HL-60/S4 (cell line): ENCODE data around the gene SLC25A6.
"Not testable (repeated sequence)": the region's sequence is repeated elsewhere in the genome, so short reads cannot be mapped to it uniquely, and the experiment has no call there.

Source experiments
- in situ Hi-C: fragments of 300-500 bp; cut with MboI; formaldehyde crosslinking; loops from 2 replicates; pipeline ENCODE4 v1.14.3; 2022; ENCODE audit warnings: low sequenced_read_pairs

Gene SLC25A6

DNA sequence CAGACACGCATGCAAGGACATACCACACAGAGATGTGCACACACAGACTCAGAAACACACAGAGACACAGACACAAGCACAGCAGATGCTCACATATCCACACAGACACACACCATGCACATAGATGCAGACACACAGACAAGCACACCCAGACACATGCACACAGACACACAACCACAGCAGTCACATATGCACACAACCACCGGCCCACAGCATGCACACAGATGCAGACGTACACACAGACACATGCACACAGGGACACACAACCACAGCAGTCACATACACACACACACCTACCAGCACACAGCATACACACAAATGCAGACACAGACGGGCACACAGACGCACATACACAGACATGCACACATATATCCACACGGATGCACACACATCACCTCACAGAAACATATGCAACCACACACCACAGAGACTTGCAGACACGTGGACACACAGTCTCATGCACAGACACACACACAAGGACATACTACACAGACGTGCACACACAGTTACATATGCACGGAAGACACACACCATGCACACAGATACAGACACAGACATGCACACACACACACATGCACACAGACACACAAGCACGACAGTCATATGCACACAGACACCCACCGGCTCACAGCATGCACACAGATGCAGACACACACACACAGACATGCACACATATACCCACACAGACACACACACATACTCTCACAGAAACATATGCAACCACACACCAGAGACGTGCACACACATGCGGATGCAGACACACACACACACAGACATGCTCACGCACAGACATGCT lies 25.2 kb upstream of the SLC25A6 start:
- in situ Hi-C loops: no loop called here

DNA sequence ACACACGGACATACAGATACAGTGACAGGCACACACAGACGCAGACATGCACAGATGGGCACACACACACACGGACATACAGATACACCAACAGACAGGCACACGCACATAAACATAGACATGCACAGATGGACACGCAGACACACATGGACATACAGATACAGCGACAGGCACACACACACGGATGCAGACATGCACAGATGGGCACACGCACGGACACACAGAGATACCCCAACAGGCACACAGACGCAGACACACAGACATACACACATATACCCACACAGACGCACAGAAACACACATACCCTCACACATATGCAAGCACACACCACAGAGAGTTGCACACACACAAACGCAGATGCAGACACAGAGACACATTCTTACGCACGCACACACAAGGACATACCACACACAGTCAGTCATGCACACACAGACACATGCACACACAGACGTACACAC lies 24.4 kb upstream of the SLC25A6 start:
- in situ Hi-C loops: no loop called here

DNA sequence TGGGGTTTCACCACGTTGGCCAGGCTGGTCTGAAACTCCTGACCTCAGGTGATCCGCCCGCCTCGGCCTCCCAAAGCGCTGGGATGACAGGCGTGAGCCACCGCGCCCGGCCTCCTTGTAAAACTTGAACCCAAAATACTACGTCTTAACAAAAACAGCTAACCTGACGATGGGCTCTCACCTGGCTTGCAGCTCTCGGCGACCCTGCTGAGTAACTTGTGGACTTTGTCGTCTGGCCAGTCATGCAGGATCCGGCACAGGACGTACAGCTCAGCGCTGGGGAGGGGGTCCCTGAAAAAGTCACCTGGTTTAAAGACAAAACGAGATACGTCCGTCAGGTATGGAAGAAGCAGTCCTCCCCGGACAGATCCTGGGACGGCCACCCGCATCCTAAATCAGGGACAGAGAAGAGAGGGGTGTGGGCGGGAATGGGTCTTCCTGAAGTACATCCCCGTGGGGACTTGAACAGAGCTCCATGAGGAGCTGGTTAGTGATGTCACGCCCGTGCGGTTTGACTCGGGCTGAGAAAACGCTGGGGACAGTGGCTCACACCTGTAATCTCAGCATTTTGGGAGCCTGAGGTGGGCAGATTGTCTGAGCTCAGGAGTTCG lies 20.7 kb upstream of the SLC25A6 start:
- in situ Hi-C loops: no loop called here

DNA sequence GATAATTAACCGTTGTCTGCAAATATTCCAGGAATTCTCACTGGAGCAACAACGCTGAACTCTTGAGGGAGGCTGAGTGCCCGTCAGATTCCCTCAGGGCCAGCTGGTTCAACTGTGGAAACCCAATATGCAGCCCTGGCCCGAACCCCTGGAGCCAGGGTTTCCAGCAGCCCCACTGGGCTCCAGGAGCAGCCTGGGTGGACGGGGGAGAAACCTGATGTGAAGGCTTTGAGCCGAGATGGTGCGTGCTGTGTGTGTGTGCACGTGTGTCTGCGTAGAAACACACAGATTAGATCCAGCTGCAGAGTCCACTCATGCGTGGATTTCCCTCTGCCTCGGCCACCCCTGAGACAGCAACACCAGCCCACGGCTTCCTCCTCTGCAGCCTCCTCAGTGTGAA lies 19.4 kb upstream of the SLC25A6 start:
- in situ Hi-C loops: no loop called here

DNA sequence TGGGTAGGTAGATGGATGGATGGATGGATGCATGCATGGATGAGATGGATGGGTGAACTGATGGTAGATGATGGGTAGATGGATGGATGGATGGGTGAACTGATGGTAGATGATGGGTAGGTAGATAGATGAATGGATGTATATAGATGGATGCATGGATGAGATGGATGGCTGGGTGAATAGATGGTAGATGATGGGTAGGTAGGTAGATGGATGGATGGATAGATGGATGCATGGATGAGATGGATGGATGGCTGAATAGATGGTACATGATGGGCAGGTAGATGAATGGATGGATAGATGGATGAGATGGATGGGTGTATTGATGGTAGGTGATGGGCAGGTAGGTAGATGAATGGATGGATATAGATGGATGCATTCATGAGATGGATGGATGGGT lies 15.1 kb upstream of the SLC25A6 start:
- in situ Hi-C loops: no loop called here

DNA sequence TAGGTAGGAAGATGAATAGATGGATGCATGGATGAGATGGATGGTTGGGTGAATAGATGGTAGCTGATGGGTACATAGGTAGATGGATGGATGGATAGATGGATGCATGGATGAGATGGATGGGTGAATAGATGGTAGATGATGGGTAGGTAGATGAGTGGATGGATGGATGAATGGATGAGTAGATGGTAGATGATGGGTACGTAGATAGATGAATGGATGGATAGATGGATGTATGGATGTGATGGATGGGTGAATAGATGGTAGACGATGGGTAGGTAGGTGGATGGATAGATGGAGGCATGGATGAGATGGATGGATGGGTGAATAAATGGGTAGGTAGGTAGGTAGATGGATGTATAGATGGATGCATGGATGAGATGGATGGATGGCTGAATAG lies 13.9 kb upstream of the SLC25A6 start:
- in situ Hi-C loops: not testable (repeated sequence)

DNA sequence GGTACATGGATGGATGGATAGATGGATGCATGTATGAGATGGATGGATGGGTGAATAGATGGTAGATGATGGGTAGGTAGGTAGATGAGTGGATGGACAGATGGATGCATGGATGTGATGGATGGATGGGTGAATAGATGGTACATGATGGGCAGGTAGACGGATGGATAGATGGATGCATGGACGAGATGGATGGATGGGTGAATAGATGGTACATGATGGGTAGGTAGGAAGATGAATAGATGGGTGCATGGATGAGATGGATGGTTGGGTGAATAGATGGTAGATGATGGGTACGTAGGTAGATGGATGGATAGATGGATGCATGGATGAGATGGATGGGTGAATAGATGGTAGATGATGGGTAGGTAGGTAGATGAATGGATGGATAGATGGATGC lies 12.0 kb upstream of the SLC25A6 start:
- in situ Hi-C loops: not testable (repeated sequence)

DNA sequence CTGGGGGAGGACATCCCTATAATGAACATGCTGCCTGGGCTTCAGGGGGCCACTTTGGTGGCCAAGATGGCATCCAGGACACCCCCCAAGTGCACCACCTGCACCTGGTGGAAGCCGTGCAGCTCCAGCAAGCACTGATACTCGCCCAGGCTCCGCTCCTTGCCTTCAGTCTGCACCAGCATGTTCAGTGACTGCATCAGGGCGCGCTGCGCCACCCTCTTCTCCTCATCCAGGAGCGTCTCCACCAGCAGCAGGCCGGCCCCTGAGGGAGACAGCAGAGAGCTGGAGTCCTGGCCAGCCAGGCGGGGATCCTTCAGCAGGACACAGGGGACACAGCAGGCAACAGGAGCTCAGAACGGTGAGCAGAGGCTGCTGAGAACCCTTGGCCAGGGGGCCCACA lies 11.3 kb upstream of the SLC25A6 start:
- in situ Hi-C loops: no loop called here

DNA sequence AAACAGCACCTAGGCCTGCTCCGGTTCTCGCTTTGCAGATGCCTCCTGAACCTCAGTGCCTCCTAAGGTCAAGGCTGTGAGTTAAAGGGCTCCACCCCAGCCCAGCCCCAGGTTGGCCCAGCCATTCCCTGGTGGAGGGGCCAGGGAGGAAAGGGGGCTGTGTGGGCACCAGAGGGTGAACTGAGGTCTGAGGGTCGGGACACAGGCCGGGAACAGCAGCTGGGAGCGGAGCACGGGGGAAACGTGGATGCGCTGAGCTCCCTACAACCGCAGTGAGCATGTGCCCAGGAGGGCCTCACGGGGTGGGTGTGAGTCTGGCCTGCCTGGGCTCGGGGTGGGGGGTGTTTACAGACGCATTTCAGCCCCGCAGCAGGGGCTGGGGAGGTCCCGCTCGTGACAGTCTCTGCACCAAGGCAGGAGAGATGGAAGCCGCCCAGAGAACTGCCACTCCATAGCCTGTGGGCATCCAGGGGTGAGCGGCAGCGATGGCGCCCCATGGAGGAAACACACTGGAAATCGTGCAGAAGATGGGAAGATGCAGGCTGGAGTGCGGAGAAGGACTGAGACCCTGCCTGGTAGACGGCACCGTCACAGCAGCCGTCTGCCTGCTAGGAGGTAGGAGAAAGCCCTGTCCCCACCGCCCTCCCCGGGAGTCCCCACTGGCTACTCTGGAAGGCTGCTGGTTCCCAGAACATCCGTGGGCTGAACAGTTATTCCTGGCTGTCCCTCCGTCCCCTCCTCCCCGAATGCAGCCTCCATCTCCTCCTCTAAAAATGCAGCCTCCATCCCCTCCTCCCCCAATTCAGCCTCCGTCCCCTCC lies 9.9 kb upstream of the SLC25A6 start:
- in situ Hi-C loops: no loop called here

DNA sequence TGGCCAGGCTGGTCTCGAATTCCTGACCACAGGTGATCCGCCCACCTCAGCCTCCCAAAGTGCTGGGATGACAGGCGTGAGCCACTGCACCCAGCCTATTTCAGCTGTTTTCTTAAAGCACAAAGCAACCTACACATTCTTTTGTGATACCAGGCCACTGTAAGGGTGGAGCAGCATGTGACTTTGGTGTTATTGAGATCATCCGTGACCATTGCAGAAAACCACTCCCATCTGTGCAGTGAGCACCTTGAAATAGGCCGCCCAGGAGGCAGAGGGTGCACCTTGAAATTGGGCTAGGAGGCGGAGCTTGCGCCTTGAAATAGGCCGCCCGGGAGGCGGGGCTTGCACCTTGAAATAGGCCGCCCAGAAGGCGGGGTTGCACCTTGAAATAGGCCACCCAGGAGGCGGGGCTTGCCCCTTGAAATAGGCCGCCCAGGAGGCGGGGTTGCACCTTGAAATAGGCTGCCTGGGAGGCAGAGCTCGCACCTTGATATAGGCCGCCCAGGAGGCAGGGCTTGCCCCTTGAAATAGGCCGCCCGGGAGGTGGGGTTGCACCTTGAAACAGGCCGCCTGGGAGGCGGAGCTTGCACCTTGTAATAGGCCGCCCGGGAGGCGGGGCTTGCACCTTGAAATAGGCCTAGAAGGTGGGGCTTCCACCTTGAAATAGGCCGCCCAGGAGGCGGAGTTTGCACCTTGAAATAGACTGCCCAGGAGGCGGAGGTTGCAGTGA lies 9.0 kb upstream of the SLC25A6 start:
- in situ Hi-C loops: no loop called here

DNA sequence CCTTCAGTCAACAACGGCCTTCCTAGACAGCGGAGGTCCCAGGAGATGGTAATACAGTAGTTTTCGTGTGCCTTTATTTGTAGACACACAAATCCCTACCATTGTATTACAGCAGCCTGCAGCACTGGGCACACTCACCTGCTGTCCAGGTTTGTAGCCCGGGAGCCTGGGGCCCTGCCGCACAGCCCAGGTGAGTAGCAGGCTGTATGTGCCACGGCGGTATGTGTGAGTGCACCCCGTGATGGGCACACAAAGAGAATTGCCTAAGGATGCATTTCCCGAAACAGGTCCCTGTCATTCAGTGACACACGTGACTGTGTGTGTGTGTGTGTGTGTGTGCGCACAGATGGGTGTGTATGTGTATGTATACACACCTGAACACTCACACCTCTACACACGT lies 8.1 kb upstream of the SLC25A6 start:
- in situ Hi-C loops: no loop called here

DNA sequence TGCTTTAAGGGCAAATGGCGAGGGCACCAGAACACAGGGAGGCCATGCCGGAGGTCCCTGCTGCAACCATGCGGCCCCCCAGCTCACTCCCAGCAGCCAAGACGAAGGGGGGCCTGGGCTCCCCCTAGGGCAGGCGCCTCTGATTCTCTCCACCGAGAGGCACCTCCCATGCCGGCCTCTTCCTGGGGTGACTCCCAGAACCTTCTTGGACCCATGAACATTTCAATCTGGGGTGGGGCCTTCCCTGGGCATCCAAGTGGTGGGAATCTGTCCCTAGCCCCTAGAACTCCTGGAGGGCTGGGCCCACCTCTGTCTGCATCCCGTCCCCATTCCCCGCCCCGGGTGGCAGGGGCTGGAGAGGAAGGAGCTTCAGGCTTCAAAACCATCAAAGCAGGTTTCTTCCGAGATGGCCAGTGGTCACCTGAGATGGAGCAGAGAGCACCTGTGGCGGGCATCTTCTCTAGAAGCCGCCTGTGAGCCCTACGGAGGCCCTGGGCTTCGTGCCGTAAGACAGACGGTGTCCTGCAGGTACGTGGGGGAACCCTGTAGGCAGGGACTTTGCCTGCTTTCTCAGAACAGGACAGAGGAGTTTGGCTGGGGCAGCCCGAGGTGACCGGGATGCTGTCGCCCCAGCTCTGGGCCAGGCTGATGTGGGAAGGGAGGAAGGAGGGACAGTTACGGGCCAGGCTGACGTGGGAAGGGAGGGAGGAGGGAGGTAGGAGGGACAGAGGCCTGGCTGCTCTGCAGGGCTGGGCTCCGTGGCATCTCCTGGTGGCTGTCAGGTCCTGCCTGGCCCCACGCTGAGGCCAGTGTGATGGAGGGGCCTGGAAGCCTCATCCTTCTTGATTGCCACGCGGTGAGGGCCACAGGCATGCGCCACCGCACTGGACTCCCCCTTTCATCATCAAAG lies 6.8 kb upstream of the SLC25A6 start:
- in situ Hi-C loops: no loop called here

DNA sequence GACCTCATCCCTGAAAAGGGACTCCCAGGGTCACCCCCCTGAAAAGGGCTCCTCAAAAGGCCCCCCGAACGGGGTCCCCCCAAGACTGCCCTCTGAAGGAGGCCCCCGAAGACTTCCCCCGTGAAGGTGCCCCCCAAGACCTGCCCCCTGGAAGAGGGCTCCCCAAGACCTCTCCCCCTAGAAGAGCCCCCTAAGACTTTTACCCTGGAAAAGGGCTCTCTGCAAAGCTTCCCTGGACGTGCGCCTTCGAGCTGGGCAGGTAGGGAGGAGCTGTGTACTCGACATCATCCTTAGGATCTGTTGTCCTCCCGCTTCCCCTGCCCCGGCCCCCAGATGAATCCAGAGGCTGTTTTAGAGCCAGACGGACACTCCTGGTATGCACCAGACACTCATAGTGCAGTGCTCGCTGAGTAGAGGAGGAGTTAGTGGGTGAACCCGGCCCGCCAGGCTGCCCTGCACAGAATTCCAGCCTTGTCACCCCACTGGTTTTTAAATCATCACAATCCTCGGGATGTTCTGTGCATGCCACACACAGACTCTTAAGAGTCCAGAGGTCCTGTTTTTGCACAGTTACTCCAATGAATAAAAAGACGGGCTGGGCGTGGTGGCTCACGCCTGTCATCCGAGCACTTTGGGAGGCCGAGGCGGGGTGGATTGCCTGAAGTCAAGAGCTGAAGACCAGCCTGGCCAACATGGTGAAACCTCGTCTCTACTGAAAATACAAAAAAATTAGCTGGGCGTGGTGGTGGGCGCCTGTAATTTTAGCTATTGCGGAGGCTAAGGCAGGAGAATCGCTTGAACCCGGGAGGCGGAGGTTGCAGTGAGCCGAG lies 5.7 kb upstream of the SLC25A6 start:
- in situ Hi-C loops: no loop called here

DNA sequence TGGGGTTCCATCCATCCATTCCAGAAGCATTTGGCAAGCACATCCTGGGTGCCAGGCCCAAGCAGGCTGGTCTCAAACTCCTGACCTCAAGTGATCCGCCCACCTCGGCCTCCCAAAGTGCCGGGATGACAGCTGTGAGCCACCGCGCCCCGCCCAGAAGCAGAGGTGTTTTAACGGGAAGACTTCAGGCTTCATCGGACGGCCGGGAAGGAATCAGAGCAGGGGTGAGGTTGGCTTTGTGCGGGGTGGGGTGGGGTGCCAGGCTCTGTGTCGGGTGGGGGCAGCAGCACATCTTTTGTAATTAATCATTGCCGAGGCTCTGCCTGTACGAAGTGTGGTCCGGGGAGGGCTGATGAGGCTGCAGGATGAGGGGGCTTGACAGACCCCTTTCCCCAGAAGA lies 5.1 kb upstream of the SLC25A6 start:
- in situ Hi-C loops: no loop called here

DNA sequence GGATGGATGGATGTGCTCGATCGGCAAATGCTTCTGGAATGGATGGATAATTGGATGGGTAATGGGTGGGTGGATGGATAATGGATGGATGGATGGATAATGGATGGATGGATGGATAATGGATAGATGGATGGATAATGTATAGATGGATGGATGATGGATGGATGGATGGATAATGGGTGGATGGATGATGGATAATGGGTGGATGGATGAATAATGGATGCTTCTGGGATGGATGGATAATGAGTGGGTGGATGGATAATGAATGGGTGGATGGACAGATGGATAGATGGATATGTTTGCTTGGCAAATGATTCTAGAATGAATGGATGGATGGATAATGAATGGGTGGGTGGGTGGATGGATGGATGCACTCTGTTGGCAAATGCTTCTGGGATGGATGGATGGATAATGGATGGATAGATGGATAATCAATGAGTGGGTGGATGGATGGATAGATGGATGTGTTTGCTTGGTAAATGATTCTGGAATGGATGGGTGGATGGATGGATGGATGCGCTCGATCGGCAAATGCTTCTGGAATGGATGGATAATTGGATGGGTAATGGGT lies 3.8 kb upstream of the SLC25A6 start:
- in situ Hi-C loops: no loop called here

DNA sequence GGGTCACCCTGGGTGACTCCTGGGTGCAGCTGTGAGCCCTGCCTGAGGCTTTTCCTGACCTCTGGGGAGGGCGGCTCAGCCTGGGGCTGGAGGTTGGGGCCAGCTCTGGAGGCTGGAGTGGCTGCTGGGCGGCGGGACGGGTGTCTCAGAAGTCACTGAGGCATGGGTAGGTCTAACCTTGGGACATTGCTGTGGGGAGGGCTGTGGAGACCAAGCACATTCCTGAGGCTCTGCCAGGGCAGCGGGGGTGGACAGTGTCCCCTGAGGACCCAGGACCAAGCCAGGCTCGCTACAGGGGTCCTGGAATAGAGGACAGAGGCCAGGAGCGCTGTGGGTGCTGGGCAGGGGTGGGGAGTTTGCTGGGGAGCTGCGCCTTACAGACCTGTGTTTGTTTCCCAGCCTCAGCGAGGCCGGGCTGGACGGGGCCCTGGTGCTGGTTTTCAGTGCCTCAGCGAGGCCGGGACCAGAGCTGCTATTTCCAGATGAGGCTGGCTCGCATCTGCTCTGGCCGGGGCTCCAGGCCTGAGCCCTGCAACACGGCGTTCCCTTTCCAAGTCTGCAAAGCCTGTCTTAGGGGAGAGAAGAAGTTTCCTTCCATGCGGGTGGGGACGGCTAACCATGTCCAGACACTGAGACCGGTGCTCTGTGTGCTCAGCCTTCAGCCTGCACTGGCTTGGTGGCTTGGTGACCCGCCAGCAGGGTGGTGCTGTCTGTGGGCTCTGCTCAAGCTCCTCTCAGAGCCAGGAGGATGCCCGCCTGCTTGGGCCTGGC lies 3.0 kb upstream of the SLC25A6 start:
- in situ Hi-C loops: no loop called here

DNA sequence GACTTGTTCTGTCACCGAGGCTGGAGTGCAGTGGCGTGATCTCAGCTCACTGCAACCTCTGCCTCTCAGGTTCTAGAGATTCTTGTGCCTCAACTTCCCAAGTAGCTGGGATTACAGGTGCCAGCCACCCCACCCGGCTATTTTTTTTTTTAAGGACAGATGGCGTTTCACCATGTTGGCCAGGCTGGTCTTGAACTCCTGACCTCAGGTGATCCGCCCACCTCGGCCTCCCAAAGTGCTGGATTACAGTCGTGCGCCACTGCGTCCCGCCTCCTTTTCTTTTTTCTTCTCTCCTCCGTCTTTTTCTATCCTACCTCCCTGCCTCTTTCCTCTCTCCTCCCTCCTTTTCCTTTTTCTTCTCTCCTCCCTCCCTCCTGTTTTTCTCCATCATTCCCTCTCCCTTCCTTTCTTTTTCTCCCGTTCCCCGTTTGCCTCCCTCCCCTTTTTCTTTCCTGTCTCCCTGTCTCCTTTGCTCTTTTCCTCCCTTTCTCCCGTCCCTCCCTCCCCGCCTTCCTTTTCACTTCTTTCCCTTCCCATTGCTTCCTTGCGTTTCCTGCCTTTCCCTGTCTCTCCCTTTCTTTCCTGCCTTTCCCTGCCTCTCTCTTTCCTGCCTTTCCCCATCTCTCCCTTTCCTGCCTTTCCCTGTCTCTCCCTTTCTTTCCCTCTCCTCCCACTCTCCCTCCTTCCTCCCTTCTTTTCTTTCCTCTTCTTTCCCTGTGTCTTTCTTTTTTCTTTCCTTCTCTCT lies 2.1 kb upstream of the SLC25A6 start:
- in situ Hi-C loops: no loop called here
